HEK293 (cell line): ENCODE measurements around the gene ARID4A.

Experiments
- CTCF ChIP-seq: fragments of 450-650 bp; formaldehyde crosslinking; IDR thresholded peaks from 2 replicates; pipeline ENCODE4 v1.5.1; 2016; ENCODE audit warnings: missing biosample characterization, missing genetic modification characterization
- MYNN ChIP-seq: fragments of 450-650 bp; formaldehyde crosslinking; IDR thresholded peaks from 2 replicates; pipeline ENCODE4 v1.5.1; 2016; ENCODE audit warnings: missing biosample characterization, missing genetic modification characterization, borderline replicate concordance
- ZNF132 ChIP-seq: fragments of 450-650 bp; formaldehyde crosslinking; IDR thresholded peaks from 2 replicates; pipeline ENCODE4 v1.5.1; 2017; ENCODE audit warnings: missing biosample characterization, missing genetic modification characterization, borderline replicate concordance

- no peak for TF ChIP-seq CTCF (tag by site-specific recombination)
- TF ChIP-seq ZNF132 (tag by site-specific recombination) = no peak
- no peak for TF ChIP-seq MYNN (tag by site-specific recombination)
Observed at GRCh38 chr14:58288106-58288792, 10.1 kb upstream of the ARID4A start.
